Adrenal gland (tissue), 5 donors: ENCODE data around the gene SLC6A1.

Source experiments
- POLR2A ChIP-seq, 2 donors: fragments of 450-650 bp; IDR thresholded peaks; one replicate each; pipeline ENCODE4 v1.6.1; 2017; ENCODE audit warnings: antibody characterized with exemption in 2 of 2, mild to moderate bottlenecking in 2 of 2, moderate library complexity in 1 of 2
- TF ChIP-seq, protein P1 (sequence below), 6 experiments: fragments of 450-650 bp in 4 of 6; fragments of 200-600 bp in 2 of 6; sonication (generic) in 1 of 6; IDR thresholded peaks; 1 replicate in 5 of 6; 2 replicates in 1 of 6; pipeline versions ENCODE4 v1.5.1 to v1.8.0; 2016 to 2021; ENCODE audit warnings: antibody characterized with exemption in 6 of 6, mild to moderate bottlenecking in 2 of 6, moderate library complexity in 1 of 6
- donor health status: DM: no; HTN: no; CAD: no.

DNA sequence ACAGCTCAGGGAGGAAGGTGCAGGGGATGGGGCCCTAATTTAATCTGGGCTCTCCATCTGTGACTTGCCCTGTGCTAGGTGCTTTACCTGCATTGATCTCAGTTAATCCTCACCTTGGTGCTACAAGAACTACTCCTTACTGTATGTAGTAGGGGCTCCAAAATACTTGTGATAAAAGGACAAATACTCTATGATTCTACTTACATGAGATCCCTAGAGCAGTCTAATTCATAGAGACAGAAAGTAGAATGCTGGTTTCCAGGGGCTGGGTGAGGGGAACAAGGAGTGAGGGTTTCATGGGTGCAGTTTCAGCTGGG is 67.2 kb downstream of the SLC6A1 start:
- TF ChIP-seq, protein P1, sequence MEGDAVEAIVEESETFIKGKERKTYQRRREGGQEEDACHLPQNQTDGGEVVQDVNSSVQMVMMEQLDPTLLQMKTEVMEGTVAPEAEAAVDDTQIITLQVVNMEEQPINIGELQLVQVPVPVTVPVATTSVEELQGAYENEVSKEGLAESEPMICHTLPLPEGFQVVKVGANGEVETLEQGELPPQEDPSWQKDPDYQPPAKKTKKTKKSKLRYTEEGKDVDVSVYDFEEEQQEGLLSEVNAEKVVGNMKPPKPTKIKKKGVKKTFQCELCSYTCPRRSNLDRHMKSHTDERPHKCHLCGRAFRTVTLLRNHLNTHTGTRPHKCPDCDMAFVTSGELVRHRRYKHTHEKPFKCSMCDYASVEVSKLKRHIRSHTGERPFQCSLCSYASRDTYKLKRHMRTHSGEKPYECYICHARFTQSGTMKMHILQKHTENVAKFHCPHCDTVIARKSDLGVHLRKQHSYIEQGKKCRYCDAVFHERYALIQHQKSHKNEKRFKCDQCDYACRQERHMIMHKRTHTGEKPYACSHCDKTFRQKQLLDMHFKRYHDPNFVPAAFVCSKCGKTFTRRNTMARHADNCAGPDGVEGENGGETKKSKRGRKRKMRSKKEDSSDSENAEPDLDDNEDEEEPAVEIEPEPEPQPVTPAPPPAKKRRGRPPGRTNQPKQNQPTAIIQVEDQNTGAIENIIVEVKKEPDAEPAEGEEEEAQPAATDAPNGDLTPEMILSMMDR (IDR thresholded peaks at IDR 0.05) = peak in 1 of 6 experiments; percentile 7
- no peak for TF ChIP-seq POLR2A (IDR thresholded peaks at IDR 0.05)
